Activated T-cell treated with anti-CD3 and anti-CD28 coated beads for 4 hours (primary cell): Measurements from ENCODE around the gene CD72.
"Not testable (repeated sequence)": the region's sequence is repeated elsewhere in the genome, so short reads cannot be mapped to it uniquely, and the experiment has no call there.

ENCODE experiments used
- DNase-seq: peaks from one replicate; pipeline ENCODE4 v3.0.0-alpha.2; 2020

CD72 gene

DNA sequence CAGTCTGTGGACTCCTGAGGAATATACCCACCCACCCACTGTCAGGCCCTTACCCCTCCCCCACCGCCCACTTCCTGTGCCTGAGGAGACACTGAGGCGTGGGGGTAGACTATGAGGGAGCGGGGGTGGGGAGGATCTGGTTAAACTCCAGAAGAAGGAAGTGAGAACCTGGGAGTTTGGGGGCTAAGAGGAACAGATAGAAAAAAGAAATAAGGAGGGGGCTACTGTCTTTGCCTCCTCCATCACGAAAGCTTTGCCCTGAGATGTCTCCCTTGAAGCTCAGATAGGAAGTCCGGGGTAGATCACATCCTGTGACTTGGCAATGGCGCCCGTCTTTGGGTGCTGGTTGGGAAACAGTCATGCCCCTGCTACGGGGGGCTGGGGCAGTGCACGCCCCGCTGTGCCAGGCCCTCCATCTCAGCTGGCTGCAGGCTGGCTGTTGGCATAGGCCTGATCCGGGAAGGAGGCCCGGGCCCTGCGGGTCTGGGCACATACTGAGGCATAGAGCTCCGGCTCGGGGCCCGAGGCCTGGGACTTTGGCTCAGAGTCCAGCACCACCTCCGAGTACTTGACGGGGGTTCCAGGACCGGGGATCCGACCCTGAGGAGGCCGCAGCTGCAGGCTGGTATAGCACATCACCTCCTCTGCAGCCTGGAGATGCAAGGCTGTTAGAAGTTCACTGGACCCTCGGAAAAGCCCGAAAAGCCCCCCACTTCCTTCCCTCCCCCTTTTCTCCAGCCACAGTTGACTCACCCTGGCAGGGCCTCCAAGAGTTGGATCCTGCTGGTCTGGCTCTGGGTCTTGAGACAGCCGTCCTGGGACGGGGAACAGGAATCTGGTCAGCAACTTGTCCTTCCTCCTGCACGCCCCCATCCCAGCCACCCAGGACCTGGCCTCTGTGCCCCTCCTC, 31.5 kb upstream of the CD72 start:
- DNase-seq, result peak; percentile 48

DNA sequence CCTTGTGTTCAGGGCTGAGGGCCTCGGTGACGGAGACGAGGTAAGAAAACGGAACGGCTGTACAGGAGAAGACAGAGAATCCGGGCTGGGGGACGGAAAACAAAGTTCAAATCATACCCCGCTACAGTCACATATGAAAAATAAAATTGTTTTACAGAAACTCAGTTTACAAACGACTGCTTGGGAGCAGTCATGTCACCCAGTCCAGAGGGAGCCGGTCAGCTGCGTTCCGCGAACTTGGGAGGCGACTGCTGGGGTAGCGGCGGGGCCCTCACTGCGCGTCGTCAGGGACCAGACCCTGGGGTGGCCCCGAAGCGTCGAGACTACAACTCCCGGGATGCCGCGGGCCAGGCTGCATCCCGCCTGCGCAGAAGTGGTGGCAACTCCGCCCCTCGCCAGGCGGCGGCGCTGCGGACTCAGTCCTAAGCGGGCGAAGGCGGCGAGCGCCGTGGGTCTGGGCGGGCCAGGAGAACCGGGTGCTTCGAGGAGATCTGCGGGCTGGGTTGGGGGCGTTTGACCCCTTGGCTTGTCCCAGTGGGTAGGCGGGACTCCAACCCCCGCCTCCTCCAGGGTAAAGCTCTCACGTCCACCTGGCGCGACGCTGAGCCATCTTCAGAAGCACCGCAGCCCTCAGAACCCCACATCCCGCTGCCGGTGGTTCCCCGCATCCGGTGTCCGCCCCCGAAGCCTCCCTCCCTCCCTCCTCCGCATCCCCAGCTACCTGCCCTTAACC, 28.5 kb upstream of the CD72 start:
- DNase-seq, result peak; percentile 82

DNA sequence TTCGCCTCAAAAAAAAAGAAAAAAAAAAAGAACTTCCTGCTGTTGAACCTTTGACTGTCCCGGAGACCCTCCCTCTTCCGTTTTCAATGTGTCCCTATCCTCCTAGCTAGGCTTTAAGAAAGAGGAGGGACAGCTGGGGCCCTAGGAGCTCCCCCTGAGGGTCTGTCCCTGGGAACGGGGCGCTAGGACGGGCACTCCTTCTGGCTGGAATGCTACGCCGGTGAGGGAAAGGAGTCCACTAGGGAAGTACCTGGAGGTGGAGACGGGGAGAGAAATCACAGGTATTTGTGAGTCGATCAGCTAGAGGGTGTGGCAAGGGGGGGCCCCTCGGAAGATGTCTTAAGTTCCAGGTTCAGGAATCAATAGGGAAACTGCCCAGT, 27.9 kb upstream of the CD72 start:
- no peak for DNase-seq

DNA sequence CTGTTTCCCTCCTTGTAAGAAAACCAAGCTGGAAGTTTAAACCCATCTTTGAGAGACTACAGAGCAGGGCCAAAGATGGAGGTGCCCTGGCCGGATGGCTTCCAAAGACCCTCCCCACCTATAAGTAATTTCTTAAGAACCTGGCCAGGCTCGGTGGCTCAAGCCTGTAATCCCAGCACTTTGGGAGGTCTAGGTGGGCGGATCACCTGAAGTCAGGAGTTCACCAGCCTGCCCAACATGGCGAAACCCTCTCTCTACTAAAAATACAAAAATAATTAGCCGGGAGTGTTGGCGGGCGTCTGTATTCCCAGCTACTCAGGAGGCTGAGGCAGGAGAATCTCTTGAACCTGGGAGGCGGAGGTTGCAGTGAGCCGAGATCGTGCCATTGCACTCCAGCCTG, 27.5 kb upstream of the CD72 start:
- DNase-seq, result not testable (repeated sequence)

DNA sequence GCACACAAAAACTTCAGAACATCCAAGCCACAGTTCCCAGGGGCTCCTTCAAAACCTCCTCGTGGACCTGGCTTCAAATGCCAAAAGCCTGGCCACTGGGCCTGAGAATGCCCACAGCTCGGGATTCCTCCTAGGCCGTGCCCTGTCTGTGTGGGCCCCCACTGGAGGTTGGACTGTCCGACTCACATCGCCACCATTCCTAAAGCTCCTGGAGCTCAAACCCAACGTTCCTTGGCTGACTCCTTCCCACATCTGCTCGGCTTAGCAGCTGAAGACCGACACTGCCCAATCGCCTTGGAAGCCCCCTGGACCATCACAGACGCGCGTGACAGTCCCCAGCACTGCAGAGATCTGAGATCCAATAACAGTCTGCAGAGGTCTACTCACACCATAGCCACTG, 24.8 kb upstream of the CD72 start:
- no peak for DNase-seq

DNA sequence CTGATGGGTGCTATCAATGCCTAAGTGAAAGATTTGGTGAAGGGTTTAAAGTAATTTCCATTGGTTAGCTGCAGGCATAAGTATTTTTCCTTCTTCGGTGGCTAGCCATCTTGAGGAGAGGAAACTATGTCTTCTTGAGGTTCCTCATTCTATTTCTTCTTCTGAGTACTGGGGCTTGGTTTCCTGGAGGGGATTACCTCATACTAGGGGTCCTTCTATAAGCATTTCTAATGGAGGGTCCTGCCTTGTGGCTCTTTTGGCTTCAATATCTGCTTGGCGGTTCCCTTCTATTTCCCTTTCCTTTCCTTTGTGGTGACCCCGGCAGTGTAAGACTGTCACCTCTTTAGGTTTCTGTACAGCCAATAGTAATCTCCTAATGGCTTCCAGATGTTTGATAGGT, 23.3 kb upstream of the CD72 start:
- not testable (repeated sequence) for DNase-seq

DNA sequence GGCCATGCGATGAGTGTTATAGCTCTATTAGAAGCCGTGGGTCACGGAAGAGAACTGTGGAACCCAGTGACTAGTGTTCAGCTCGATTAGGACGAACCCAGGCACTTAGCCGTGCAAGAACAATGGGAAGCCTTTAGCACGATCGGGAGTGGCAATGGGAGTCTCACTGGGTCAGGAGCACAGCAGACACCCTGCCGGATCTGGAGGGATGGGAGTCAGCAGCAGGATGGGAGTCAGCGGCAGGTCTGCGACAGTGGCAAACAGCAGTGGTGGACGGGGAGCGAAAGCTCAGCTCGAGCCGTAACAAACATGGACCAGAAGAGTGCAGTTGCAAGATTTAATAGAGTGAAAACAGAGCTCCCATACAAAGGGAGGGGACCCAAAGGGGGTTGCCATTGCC, 22.2 kb upstream of the CD72 start:
- DNase-seq, result not testable (repeated sequence)

DNA sequence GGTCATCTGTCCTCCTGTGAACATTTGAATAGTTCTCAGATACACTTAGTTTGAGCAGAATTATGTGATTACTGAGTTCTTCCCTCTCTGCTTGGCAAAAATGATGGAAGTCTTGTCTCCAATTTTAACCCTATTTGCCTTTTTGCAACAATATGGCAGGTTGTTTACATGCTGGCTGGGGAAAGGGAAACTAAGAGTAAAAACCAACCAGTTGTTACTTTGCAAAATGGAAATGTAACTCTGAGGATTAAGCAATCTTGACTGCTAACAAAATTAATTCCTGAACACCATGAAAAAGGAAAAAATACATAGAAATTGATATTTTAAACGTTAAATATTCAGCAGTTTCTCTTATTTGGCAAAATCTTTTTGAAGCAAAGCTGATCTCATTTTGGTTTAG, 21.4 kb upstream of the CD72 start:
- DNase-seq, result no peak

DNA sequence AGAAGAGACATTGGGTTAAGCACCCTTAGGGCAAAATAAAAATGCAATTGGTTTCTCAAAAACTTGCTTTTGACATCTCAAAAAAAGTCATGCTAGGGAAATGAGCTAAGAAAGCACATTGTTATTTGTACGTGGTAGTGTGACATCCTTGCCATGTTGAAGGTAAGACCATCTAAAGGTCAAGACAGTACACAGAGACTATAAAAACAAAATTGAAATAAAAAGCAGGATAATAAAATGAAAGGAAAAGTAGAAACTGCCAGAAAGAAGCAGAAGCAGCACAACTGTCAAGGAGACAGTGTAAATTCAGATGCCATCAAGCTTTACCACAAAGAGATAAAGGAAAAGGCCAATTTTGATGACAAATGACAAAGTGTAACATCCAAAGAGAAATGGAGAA, 21.0 kb upstream of the CD72 start:
- not testable (repeated sequence) for DNase-seq

DNA sequence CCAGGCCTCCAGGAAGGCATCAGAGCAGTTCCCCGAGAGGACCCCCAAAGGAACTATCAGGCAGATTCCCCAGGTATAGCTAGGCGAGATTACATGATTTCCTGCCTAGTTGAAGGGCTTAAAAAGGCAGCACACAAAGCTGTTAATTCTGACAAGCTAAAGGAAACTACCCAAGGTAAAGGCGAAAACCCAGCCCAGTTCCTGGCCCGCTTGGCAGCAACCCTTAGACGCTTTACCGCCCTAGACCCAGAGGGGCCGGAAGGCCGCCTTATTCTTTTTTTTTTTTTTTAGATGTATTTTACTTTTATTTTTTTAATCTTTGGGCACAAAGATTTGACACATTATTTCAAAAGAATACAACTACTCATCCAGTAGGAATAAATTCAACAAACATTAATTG, 20.5 kb upstream of the CD72 start:
- not testable (repeated sequence) for DNase-seq

DNA sequence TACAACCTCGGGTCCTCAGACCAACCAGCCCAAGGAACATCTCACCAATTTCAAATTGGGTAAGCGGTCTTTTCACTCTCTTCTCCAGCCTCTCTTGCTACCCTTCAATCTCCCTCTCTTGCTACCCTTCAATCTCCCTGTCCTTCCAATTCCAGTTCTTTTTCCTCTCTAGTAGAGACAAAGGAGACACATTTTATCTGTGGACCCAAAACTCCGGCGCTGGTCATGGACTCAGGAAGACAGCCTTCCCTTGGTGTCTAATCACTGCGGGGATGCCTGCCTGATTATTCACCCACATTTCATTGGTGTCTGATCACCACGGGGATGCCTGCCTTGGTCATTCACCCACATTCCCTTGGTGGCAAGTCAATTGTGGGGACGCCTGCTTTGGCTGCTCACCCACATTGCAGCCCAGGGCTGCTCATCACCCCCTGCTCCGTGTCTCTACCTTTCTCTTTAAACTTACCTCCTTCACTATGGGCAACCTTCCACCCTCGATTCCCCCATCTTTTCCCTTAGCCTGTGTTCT, 19.3 kb upstream of the CD72 start:
- not testable (repeated sequence) for DNase-seq

DNA sequence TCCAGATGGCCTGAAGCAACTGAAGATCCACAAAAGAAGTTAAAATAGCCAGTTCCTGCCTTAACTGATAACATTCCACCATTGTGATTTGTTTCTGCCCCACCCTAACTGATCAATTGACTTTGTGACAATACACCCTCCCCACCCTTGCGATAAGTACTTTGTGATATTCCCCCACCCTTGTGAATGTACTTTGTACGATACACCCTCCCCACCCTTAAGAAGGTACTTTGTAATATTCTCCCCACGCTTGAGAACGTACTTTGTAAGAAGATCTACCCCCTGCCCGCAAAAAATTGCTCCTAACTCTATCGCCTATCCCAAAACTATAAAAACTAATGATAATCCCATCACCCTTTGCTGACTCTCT, 18.6 kb upstream of the CD72 start:
- not testable (repeated sequence) for DNase-seq

DNA sequence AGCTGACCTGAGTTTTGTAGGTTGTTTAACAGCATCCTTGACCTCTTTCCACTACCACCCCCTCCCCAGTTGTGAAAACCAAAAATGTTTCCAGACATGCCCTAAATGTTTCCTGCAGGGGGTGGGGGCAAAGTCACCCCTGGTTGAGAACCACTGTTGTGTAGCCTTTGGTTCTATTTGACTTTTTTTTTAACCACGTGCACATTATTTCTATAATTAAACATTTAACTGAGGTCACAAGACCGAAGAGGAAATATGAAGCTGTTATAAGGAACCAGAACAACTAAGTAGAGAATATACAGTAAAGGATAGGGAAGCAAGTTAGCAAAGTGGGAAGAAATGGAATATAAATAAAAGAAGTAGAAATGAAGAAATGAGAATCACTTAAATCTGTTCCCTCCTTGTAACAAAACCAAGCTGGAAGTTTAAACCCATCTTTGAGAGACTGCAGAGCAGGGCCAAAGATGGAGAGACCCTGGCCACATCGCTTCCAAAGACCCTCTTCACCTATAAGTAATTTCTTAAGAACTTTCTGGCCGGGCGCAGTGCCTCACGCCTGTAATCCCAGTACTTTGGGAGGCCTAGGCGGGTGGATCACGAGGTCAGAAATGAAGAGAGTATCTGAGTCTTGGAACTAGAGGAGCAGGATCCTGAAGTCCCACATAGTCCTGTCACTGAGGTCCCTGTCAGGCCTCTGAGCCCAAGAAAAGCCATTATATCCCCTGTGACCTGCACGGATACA, 18.1 kb upstream of the CD72 start:
- no peak for DNase-seq

DNA sequence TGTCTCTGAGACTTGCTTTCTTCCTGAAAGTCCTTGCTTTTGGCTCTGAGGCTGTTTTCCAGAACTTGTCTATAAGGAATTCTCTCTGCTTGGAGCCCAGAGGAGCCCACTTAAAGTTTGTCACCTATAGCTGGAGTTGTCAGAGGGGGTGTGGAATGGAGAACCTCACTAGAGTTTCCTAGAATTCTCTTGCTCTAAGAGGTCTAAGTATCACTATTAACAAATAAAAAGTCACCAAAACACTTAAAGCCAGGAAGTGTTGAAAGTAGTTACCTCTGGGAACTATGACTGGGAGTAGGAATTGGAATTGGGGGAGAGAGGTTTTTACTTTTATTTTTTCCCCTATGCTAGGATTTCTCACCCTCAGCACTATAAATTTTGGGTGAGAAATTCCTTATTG, 17.5 kb upstream of the CD72 start:
- DNase-seq, result no peak

DNA sequence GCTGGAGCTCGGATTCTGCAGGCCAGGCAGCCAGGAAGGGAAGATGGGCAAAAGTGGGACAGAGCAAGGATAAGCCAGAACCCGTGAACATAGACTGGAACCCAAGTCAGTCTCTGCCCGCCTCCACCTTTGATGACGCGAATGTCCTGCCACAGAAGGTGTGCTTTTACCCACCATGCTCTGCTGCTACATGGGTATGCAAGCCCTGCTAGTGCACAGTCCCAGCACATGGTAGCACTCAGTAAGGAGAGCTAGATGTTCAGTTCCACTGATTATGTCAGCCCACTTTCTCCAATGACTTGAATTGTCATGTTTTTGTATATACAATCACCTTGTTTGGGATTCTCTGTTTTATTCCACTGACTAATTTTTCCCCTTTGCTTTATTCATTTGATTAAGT, 11.4 kb upstream of the CD72 start:
- no peak for DNase-seq

DNA sequence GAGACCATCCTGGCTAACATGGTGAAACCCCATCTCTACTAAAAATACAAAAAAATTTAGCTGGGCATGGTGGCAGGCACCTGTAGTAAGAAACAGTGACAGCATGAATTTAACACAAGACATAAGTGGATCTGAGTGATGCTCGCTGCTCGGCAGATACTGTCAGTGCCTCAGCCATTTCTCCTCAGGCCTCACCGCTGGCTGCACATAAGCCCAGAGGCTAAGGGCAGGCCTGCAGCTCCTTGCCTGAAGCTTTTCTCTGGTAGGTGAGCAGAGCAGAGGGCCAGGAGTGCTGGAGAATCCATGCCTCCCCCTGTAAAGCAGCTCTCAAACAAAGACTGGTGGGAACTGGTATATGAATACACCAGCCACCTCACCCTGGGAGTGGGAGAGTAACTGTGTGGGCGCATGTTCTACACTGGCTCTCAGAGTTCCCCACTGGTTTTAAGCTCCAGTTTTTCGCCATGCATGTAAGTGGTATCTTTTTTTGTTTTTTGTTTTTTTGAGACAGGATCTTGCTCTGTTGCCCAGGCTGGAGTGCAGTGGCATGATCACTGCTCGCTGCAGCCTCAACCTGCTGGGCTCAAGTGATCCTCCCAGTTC, 10.3 kb upstream of the CD72 start:
- DNase-seq, result no peak

DNA sequence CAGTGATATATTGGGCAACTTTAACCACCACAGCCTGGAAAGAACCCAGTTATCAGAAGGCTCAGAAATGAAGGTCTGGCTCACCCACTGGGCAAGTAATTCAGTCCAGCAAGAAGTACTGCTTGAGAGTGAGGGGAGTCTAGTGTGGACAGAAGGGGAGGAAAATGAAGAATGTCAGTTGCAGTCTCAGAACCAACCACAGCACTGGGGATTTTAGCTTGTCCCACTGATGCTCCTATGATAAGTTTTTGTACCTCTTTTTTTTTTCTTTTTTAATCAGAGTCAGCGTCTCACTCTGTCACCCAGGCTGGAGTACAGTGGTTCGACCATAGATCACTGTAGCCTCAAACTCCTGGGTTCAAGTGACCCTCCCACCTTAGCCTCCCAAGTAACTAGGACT, 9.4 kb upstream of the CD72 start:
- DNase-seq, result no peak

DNA sequence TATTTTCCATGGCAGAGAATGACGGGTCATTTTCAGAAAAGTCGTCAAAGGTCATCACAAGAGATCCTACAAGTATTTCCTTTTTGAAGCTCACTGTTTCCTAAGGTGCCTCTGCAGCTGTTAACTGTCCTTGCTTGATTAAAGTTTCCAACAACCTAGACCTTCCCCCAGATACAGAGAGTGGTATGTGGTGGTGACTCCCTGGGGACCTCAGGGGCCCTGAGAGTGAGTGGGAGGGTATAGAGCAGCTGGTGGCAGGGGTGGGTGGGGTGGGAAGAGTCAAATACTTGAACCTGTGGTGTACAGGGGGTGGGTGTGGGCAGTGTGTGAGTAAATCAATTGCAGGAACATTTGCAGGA, 1.6 kb upstream of the CD72 start:
- DNase-seq, result no peak

DNA sequence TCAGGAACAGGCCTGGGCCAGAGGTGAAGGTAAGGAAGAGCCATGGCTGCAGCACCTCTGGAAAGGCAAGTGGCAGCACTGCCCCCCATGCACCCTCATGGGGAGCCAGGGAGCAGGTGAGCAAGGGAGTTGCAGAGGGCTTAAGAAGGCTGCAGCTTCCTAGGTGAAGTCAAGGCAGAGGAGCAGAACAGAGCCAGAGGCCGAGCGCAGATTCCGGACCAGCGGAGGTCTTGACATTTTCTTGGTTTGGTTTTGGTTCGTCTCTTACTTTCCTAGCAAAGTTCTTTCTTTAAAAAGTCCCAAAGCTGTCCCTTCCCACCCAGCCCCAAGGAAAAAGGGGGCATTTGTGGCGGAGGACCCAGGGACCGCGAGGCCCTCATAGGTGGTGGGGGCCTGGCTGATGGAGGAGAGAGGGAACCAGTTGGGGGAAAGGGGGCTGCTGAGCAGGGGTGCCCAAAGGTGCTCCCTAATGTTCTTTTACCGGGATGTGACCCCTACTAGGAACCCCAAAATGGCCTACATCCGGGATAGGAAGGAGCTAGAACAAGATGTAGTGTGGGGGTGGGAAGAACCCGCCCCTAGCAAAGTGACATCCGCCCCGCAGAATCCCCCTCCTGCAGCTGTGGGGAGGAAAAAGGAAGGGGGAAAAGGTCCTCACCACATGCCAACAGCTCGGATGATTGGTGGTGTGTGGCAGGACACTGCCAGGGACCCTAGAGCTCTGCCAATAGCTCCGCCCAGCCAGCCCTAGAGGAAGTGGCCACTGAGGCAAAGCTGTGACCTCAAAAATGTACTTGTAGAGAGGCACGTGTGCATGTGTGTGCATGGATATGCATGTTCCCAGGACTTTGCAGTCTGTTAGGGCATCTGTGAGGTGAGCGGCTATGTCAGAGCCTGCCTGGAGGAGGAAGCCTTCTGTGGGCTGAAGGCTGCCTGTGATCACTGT, 914 bp upstream of the CD72 start:
- DNase-seq, result no peak

DNA sequence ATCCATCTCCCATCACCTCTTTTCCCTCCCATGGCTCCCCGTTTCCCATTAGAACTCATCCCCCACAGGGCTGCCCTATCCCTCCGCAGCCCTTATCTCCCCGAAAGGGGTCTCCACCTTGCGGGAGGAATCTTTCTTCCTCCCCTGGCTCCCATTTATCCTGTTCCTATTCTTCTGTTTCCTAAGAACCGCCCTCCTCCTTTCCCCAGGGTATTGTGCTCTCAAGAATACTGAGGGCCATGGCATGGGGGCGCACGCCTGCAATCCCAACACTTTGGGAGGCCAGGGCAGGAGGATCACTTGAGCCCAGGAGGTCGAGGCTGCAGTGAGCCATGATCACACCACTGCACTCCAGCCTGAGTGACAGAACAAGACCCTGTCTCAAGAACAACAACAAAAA, 665 bp downstream of the CD72 start:
- no peak for DNase-seq

DNA sequence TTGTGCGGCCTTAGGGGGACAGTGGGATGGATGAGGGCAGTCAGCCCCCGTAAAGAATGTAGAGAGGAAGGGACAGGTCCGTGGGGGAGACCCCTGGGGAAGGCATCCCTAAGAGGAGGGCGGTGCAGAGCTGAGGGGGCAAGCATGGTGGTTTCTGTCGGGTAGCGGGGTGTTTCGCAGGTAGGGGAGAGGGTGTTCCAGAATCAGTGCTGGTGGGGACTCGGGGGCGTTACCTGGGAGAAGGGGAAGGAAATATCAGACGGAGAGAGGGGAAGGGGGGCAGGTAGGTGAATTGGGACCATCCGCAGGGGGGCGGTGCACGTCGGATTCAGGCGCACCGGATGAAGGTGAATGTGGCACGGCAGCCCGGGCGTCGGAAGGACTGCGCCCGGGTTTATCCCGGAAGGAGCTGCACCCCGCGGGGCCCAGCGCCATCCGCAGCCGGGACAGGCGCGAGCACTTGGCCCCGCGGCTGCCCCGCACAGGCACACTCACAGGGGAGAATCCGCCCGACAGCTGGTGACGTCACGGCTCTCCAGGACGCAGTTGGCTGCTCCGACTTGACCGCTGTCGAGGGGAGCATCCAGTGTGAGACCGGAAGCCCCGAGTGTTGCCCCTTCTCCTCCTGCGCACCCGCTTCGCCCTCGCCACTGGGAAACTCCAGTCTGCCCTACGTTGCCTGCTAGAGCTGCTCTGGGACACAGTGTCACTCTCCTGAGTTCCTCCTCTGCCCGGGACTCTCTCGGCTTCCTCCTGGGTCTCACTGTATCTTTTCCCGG, 1.3 kb downstream of the CD72 start:
- DNase-seq, result peak; percentile 29
